HG03103 (cell line): ENCODE measurements around the gene FBXL16.
"Not testable (repeated sequence)": the region's sequence is repeated elsewhere in the genome, so short reads cannot be mapped to it uniquely, and the experiment has no call there.

ENCODE experiments used
- ATAC-seq: cut with Tn5 transposase; IDR thresholded peaks from one replicate; pipeline ENCODE4 v1.9.1; 2021; ENCODE audit warnings: low read depth; ENCODE audit not compliant: unreplicated experiment

The FBXL16 gene

DNA sequence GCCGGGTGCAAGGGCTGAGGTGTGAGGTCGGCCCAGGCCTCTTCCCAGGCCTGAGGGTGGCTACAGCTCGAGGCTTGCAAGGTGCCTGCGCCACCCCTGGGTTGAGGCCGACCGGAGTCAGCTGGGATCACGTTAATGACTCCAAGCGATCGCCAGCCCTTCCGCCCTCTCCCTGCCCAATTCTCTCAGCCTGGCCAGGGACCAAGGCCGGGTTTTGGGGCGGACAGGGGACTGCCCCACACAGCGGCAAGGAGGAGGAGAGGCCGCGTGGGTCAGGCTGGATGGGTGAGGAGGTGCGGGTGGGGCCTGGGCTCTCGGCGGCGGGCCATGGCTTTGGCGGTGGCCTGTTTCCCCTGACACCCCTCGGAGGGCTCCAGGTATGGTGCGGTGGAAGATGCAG lies 12.2 kb downstream of the FBXL16 start:
- no peak for ATAC-seq

DNA sequence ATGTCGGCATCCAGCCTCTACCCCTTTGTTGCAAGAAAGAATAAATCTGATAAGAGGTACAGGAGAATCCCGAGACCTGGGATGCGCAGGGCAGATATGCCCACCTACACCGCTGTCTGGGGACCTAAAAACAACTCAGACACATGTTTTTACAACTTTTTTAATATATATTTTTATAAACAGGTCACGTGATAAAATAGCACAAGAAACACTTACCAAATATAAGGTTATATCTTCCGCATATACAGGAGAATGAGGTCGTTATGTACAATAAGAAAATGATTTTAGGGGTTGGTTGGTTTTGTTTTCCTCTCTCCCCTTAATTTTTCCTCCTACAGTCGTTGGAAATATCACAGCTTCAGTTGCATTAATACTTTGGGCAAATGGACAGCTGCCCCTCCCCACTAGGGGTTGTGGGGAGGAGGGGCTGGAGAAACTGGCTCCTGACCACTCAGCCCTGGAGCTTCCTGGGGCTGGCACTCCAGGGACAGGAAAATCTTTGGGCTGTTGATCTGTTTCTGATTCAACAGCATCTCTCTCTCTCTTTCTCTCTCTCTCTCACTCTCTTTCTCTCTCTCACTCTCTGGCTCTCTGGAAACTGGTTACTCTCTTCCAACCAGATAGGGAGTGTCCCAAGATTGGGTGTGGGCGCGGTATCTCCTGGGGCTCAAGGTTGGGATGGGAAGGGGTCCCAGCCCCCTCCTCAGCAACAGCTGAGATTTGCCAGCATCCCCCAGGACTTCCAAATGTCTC lies 13.1 kb downstream of the FBXL16 start:
- ATAC-seq, result no peak

- not testable (repeated sequence) for ATAC-seq
Observed at GRCh38 chr16:691242-691641, 14.4 kb downstream of the FBXL16 start.

DNA sequence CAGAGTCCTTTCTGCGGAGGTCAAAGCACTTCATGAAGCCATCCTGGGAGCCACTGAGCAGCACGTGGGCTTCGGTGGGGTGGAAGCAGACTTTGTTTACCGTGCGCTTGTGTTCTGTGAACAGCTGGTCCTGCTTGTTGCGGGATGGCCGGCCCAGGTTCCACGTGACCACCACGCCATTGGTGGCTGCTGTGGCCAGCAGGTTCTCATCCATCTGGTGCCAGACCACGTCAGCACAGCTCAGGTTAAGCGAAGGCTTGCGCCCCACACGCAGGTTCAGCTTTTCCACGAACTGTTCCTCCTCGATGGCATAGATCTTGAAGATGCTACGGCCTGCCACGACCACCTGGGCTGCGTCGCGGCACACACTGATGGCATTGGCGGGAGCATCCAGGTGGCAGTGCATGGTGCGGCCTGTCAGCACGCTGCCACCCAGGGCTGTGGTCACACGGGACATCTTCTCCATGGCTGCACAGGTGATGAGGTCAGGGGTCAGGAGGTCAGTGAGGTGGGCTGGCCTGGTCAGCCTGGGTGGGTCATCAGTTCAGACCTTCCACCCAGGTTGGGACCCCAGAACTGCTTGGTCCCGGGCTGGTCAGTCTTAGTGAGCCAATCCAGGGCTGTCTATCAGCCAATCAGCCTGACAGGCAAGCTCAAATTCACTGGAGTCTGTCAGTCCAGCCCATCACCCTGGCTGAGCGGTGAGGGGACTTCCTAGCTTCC lies 16.3 kb downstream of the FBXL16 start:
- no peak for ATAC-seq

GRCh38 chr16:687499-687898 lies 18.1 kb downstream of the FBXL16 start:
- ATAC-seq, result no peak

DNA sequence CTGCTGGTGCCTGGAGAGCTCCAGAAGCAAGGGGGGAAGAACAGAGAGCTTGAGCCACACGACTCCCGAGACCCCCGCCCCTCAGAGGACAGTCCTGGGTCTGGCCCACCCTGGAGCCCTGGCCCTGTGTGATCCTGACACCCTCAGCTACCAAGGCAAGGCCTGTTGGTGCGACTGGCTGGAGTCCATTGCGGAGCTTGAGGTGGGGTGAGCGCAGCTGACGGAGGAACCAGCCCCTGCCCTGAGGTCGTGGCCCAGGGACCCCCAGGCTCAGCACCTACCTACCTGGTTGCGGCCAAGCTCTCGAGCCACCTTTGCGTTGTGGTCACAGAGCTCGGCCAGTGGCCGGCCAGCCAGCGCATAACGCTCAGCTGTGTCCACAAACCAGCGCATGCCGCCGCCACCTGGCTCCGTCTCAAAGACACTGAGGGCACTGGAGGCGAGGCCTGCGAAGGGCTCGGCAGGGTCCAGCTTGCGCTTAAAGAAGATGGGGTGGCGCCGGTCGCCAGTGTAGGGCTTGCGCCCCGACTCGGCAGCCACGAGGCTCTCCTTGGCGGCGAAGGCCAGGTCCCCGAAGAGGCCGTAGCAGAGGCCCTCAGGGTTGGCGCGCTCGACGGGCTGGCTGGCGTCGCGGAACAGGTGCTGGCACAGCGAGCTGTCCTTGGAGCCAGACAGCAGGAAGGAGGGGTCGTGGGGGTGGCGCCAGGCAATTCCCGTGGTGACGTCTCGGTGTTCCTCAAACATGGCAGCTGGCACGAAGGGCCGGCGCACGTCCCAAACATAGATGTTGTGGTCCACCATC lies 18.9 kb downstream of the FBXL16 start:
- no peak for ATAC-seq

DNA sequence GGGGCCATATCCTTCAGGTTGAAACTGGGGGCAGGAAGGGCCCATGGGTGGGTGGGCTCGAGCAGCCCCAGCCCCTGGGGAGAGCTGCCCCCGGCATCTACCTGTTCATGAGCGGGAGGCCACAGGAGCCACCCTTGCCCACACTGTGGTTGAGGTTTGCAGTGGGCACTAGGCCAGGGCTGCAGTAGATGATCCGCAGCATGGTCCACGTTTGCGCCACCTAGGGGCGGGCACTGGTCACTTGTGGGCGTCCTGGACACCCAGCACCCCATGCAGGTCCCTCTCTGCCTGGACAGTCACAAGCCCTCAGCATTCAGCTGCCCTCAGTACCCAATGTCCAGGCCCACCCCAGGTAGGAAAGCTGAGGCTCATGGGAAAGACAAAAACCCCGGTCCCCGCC lies 19.6 kb downstream of the FBXL16 start:
- ATAC-seq, result no peak

DNA sequence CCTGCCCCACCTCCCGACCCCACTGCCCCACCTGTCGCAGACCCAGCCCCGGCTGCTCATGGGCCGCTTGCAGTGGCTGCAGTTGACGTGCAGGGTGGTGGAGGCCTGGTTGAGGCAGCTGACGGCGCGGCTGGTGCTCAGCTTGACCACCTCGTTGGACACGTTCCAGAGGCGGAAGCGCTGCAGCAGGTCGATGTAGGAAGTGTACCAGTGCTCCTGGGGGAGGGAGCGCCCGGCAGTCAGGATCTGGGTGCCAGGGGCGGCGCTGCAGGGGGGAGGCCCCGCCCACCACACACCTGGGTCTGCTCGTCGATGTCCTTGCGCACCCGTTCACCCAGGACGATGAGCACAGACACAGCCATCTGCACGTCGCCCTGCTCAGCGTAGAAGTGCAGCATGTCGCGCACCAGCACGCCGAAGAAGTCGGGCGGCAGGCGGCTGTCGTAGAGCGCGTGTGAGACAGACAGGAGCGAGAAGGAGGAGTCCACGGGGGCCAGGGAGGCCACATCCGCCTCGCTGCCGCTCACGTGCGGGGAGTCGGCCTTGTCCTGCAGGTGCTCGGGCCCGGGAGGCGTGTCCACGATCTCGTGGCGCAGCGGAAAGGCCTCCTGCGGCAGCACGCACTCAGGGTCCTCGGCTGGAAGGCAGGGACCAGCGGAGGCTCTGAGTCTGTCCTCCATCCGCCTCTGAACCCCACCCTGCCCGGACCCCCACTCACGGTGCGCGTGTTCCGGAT lies 20.5 kb downstream of the FBXL16 start:
- no peak for ATAC-seq

GRCh38 chr16:684071-684794 lies 21.4 kb downstream of the FBXL16 start, which contains the start of gene JMJD8:
TSS of gene JMJD8 (minus strand) at chr16:684334. CDS start at chr16:684319, 15 bp downstream.
- ATAC-seq, result peak; percentile 48

- ATAC-seq, result no peak
Observed at GRCh38 chr16:683396-684070, 22.1 kb downstream of the FBXL16 start.

GRCh38 chr16:682493-683395 lies 22.9 kb downstream of the FBXL16 start:
- ATAC-seq, result no peak

GRCh38 chr16:681746-682427 lies 23.7 kb downstream of the FBXL16 start:
- no peak for ATAC-seq

- ATAC-seq, result no peak
Observed at GRCh38 chr16:680967-681745, 24.4 kb downstream of the FBXL16 start.

DNA sequence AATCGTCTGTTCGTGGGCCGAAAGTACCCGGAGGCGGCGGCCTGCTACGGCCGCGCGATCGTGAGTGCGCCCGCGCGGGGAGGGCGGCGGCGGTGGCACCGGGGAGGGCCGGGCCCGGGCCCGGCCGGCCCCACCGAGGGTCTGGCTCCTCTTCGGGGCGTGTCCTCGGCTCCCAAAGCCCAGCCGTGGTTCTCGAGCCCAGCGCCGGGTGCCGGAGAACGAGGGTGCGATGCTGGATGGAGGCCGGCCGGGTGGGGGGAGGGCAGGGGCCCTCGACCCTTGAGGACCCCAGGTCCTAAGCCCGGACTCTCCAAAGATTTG lies 25.0 kb downstream of the FBXL16 start:
- ATAC-seq, result no peak

DNA sequence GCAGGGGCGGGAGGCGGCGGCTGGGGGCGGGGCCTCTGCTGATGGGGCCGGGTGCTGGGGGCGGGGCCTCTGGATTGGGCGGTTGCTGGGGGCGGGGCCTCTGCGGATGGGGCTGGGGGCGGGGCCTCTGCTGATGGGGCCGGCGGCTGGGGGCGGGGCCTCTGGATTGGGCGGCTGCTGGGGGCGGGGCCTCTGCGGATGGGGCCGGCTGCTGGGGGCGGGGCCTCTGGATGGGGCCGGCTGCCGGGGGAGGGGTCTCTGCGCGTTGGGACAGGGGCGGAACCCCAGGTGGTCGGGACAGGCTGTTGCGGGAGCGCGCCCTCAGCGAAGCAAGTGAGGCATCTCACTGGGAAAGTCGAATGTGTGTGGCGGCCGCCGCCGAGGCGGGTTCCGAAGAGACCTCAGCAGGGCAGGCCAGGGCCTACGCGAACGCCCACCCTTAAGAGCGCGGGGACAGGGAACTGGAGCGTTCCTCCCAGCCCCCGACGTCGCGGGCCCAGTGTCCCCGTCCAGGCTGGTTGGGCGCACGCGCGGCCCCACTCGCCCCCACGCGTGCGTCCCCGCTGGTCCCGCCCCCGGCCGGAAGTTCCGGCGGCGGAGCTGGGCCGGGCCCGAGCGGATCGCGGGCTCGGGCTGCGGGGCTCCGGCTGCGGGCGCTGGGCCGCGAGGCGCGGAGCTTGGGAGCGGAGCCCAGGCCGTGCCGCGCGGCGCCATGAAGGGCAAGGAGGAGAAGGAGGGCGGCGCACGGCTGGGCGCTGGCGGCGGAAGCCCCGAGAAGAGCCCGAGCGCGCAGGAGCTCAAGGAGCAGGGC lies 25.6 kb downstream of the FBXL16 start, which contains the start of gene STUB1:
STUB1 (plus strand) TSS at position 597 of the 811 bp plus-strand sequence; CDS start at position 713, 116 bp downstream.
- ATAC-seq, result no peak
